Neutrophil (primary cell): ENCODE results near the gene TMSB4X.

Experiments used
- H3K27ac ChIP-seq: fragments of 200-600 bp; sonication (generic); 2 replicates; pipeline ENCODE4 v1.5.1; 2016; ENCODE audit warnings: mild to moderate bottlenecking, moderate library complexity
- H3K27me3 ChIP-seq: fragments of 200-600 bp; sonication (generic); 2 replicates; pipeline ENCODE4 v1.6.0; 2016; ENCODE audit warnings: mild to moderate bottlenecking
- H3K36me3 ChIP-seq: fragments of 200-600 bp; sonication (generic); 2 replicates; pipeline ENCODE4 v1.5.1; 2017
- H3K4me1 ChIP-seq, 2 experiments: fragments of 200-600 bp in 1 of 2; sonication (generic) in 1 of 2; 1 replicate in 1 of 2; 2 replicates in 1 of 2; pipeline versions ENCODE4 v1.5.1 to v1.6.1; 2013 to 2016; ENCODE audit warnings: low read depth in 1 of 2, low read length in 1 of 2, mild to moderate bottlenecking in 1 of 2, moderate library complexity in 1 of 2; ENCODE audit not compliant: control insufficient read depth in 1 of 2, insufficient read depth in 1 of 2
- H3K4me3 ChIP-seq, 2 experiments: fragments of 200-600 bp in 1 of 2; sonication (generic) in 1 of 2; 1 replicate in 1 of 2; 2 replicates in 1 of 2; pipeline ENCODE4 v1.5.1; 2013 to 2016; ENCODE audit warnings: low read depth in 1 of 2, low read length in 1 of 2, mild to moderate bottlenecking in 1 of 2, moderate library complexity in 1 of 2
- H3K9me3 ChIP-seq: fragments of 200-600 bp; sonication (generic); 2 replicates; pipeline ENCODE4 v1.5.1; 2016
- TF ChIP-seq, protein P1 (sequence below): fragments of 200-600 bp; sonication (generic); IDR thresholded peaks from 2 replicates; pipeline ENCODE4 v1.5.1; 2016; ENCODE audit warnings: antibody characterized with exemption

TMSB4X gene

GRCh38 chrX:12991575-12991974 is 16.7 kb downstream of the TMSB4X start:
- H3K4me3 ChIP-seq, result no peak overlapping the region

DNA sequence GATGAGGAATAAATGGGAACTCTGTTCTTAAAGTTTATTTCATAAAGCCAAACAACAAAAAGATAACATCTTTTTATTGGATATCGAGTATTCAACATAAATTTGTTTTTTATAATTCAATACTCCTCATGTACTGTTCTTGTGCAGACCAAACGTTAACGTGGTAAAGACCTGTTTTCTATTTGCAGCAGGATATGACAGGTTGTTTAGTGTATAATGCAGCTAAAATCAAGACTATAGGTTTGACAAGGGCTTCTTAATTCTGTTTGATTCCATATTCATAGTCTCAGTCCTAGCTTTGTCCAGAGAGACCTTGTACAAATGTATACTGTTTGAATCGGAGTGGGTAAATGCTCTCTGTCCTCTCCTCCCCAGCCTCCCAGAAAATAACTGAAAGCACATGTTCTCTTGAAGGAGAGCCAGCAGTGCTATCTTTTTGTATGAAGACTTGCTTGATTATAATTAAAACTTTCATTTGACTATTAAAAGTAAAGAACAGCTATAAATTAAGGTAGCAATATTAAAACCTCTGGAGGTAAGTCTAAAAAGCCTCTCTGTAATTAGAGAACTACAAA is 17.7 kb downstream of the TMSB4X start:
- TF ChIP-seq, protein P1, sequence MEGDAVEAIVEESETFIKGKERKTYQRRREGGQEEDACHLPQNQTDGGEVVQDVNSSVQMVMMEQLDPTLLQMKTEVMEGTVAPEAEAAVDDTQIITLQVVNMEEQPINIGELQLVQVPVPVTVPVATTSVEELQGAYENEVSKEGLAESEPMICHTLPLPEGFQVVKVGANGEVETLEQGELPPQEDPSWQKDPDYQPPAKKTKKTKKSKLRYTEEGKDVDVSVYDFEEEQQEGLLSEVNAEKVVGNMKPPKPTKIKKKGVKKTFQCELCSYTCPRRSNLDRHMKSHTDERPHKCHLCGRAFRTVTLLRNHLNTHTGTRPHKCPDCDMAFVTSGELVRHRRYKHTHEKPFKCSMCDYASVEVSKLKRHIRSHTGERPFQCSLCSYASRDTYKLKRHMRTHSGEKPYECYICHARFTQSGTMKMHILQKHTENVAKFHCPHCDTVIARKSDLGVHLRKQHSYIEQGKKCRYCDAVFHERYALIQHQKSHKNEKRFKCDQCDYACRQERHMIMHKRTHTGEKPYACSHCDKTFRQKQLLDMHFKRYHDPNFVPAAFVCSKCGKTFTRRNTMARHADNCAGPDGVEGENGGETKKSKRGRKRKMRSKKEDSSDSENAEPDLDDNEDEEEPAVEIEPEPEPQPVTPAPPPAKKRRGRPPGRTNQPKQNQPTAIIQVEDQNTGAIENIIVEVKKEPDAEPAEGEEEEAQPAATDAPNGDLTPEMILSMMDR, result no peak
- no peaks in the 10 kb centered on the region for H3K36me3 ChIP-seq
- no peaks in the 10 kb centered on the region for H3K27me3 ChIP-seq
- H3K4me3 ChIP-seq, result no peak overlapping the region
- H3K4me1 ChIP-seq, result no peaks in the 10 kb centered on the region
- H3K27ac ChIP-seq, result no peak overlapping the region
- H3K9me3 ChIP-seq, result no peaks in the 10 kb centered on the region

More at GRCh38 chrX:12991575-12991974, 16.7 kb downstream of the TMSB4X start:
- Histone ChIP-seq H3K4me1 (no peaks in the 10 kb centered on the region), H3K27ac (no peak overlapping the region), H3K27me3 (no peaks in the 10 kb centered on the region), H3K36me3 (no peaks in the 10 kb centered on the region), H3K9me3 (no peaks in the 10 kb centered on the region)
- TF ChIP-seq, protein P1, result no peak

DNA sequence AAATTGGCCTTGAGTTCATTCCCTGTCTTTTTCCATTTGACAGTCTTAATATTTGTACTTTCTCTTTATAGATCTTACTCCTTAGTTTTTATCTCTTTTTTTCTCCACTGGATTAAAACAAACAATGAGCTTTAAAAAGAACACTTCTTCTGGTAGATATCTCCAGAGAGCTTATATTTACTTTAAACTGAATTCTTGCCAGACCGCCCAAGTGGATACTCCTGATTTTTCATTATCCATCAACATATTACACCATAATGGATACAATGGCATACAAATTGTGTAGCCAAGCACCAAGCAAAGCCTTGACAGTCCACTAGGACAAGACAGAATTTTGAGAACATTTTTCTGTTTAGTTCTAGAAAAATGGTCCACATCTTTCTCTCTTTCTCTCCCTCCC is 18.9 kb downstream of the TMSB4X start:
- H3K27ac ChIP-seq, result no peak overlapping the region
- H3K27me3 ChIP-seq, result no peaks in the 10 kb centered on the region
- H3K4me1 ChIP-seq, result peaks cover 0 to under 1% of the 10 kb centered on the region in 2 experiments
- H3K9me3 ChIP-seq, result no peaks in the 10 kb centered on the region
- H3K36me3 ChIP-seq, result no peaks in the 10 kb centered on the region
- TF ChIP-seq, protein P1, result no peak
- no peak overlapping the region for H3K4me3 ChIP-seq

DNA sequence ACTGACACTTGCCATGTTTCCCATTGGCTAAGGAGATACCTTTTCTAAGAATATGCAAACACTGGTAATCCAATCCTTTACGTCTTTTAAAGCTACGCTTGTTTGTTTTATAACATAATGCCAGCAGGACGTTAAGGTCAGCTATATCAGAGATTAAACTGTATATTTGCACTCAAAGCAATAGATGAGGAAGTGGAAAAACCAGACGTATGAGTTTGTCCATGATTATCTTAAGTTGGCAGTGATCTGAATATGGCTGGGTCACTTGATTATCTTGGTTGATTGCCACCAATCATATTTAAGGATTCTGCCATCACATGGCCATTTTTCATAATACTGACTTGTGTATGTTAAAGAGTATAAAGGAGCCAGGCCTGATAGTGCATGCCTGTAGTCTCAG is 19.4 kb downstream of the TMSB4X start:
- H3K27ac ChIP-seq, result no peak overlapping the region
- TF ChIP-seq, protein P1, result no peak
- no peaks in the 10 kb centered on the region for H3K9me3 ChIP-seq
- H3K36me3 ChIP-seq, result no peaks in the 10 kb centered on the region
- H3K4me3 ChIP-seq, result no peak overlapping the region
- no peaks in the 10 kb centered on the region for H3K27me3 ChIP-seq
- peaks cover 4 to 5% of the 10 kb centered on the region in 2 experiments for H3K4me1 ChIP-seq

DNA sequence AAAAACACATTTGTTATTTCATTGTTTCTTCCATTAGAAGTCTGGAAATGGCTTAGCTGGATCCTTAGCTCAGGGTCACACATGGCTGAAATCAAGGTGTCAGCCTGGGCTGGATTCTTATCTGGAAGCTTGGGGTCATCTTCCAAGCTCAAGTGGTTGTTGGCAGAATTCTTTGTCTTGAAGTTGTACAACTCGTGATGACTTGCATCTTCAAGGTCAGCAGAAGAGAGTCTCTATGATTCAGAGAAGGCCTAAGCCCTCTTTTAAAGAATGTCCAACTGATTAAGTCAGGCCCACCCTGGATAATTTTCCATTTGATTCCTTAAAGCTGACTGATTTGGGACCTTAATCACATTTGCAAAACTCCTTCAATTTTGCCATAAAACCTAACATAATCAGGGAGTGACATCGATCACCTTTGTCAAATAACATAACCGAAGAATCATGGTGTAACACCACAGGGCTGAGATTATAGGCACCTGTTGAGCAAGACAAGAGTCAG is 22.1 kb downstream of the TMSB4X start:
- peaks cover 29 to 30% of the 10 kb centered on the region in 2 experiments for H3K4me1 ChIP-seq
- no peak overlapping the region for H3K4me3 ChIP-seq
- no peaks in the 10 kb centered on the region for H3K27me3 ChIP-seq
- H3K9me3 ChIP-seq, result no peaks in the 10 kb centered on the region
- H3K27ac ChIP-seq, result no peak overlapping the region
- no peaks in the 10 kb centered on the region for H3K36me3 ChIP-seq
- TF ChIP-seq, protein P1, result no peak
